ENCODE measurements around the gene COL19A1. TPM values are rescaled to one million over a fixed set of nuclear protein-coding genes. Genes with fewer than 3 reads are reported as not detected.
A peak's percentile ranks its signal among the peaks of the same experiment; 100 is the strongest.

Gene COL19A1
- total RNA-seq, 3 donors from 2014 or later: 0.15 to 0.66 TPM; not detected in 1

DNA sequence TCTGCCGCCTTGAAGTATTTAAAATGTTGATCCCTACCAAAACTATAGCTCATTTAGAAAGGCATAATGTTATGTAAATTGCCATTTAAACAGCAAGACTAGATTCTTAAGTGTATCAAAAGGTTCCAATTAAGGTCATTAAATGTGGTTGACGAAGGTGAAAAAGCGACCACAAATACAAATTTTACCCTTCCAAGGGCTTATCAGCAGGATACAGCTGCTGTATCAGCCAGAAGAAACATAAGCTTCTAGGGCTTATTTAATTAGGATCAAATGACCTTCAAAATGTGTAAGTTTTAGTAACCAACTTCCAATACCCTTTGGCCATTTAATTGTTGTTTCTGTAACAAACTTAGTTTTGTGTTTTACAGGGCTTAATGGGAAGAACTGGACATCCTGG lies 296.6 kb downstream of the COL19A1 start:
- Histone ChIP-seq H3K4me3 (no peak overlapping the region), H3K27ac (no peak overlapping the region), H3K4me1 (no peaks in the 10 kb centered on the region), H3K9me3 (no peaks in the 10 kb centered on the region), H3K36me3 (no peaks in the 10 kb centered on the region), H3K27me3 (peaks cover 0 to 6% of the 10 kb centered on the region in 2 donors)
- DNase-seq (ENCODE audit: low spot score in 2 of 2): no peak
- intact Hi-C loops (cut with DNase I; ENCODE audit: low total_unique reads): no loop called here
- TF ChIP-seq, protein P1, sequence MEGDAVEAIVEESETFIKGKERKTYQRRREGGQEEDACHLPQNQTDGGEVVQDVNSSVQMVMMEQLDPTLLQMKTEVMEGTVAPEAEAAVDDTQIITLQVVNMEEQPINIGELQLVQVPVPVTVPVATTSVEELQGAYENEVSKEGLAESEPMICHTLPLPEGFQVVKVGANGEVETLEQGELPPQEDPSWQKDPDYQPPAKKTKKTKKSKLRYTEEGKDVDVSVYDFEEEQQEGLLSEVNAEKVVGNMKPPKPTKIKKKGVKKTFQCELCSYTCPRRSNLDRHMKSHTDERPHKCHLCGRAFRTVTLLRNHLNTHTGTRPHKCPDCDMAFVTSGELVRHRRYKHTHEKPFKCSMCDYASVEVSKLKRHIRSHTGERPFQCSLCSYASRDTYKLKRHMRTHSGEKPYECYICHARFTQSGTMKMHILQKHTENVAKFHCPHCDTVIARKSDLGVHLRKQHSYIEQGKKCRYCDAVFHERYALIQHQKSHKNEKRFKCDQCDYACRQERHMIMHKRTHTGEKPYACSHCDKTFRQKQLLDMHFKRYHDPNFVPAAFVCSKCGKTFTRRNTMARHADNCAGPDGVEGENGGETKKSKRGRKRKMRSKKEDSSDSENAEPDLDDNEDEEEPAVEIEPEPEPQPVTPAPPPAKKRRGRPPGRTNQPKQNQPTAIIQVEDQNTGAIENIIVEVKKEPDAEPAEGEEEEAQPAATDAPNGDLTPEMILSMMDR (IDR thresholded peaks at IDR 0.05): no peak
- no peak for TF ChIP-seq POLR2AphosphoS5 (IDR thresholded peaks at IDR 0.05)
- TF ChIP-seq POLR2A (IDR thresholded peaks at IDR 0.05): no peak

DNA sequence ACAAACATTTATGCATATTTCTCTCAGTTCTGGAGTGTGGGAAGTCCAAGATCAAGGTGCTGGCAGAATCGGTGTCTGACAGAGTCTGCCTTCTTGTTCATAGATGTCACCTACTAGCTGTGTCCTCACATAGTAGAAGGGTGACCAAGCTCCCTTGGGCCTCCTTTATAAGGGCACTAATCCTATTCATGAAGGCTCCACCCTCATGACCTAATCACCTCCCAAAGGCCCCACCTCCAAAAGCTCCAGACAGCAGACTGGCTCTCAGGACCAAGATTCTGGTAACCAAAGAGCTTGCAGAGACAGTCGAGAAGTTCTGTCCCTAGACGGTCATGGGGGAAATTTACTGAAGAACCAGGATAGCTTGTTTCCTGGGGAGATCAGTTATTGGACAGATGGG lies 297.4 kb downstream of the COL19A1 start:
- Histone ChIP-seq H3K27ac (no peak overlapping the region), H3K9me3 (no peaks in the 10 kb centered on the region), H3K27me3 (peaks cover 0 to 6% of the 10 kb centered on the region in 2 donors), H3K4me1 (no peaks in the 10 kb centered on the region), H3K4me3 (no peak overlapping the region), H3K36me3 (no peaks in the 10 kb centered on the region)
- TF ChIP-seq, protein P1 (IDR thresholded peaks at IDR 0.05): no peak
- TF ChIP-seq POLR2AphosphoS5 (IDR thresholded peaks at IDR 0.05) (no peak), POLR2A (IDR thresholded peaks at IDR 0.05) (no peak)
- no peak for DNase-seq (ENCODE audit: low spot score in 2 of 2)
- intact Hi-C loops (cut with DNase I; ENCODE audit: low total_unique reads): no loop called here

DNA sequence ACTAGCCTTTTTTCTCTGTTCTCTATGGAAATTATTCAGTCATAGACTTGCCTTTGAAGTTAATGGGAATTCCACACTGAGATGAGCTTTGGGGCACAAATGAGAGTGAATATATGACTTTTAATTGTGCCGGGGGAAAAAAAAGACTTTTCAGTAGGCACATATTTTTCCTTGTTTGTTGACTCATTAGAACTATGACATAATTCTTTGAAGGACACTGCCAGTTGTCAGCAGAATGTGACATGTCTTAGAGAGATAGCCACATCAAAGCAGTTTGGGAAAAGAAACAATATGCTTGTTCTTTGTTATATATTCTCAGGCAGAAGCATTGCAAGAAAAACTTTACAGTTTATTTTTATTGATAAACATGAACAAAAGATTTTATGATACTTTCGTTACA lies 298.2 kb downstream of the COL19A1 start:
- peaks cover 0 to 6% of the 10 kb centered on the region in 2 donors for H3K27me3 ChIP-seq
- no peaks in the 10 kb centered on the region for H3K4me1 ChIP-seq
- DNase-seq (ENCODE audit: low spot score in 2 of 2): no peak
- TF ChIP-seq, protein P1 (IDR thresholded peaks at IDR 0.05): no peak
- TF ChIP-seq POLR2AphosphoS5 (IDR thresholded peaks at IDR 0.05): no peak
- no peak for TF ChIP-seq POLR2A (IDR thresholded peaks at IDR 0.05)
- H3K4me3 ChIP-seq: no peak overlapping the region
- H3K9me3 ChIP-seq: no peaks in the 10 kb centered on the region
- no peak overlapping the region for H3K27ac ChIP-seq
- H3K36me3 ChIP-seq: no peaks in the 10 kb centered on the region
- intact Hi-C loops (cut with DNase I; ENCODE audit: low total_unique reads): no loop called here

DNA sequence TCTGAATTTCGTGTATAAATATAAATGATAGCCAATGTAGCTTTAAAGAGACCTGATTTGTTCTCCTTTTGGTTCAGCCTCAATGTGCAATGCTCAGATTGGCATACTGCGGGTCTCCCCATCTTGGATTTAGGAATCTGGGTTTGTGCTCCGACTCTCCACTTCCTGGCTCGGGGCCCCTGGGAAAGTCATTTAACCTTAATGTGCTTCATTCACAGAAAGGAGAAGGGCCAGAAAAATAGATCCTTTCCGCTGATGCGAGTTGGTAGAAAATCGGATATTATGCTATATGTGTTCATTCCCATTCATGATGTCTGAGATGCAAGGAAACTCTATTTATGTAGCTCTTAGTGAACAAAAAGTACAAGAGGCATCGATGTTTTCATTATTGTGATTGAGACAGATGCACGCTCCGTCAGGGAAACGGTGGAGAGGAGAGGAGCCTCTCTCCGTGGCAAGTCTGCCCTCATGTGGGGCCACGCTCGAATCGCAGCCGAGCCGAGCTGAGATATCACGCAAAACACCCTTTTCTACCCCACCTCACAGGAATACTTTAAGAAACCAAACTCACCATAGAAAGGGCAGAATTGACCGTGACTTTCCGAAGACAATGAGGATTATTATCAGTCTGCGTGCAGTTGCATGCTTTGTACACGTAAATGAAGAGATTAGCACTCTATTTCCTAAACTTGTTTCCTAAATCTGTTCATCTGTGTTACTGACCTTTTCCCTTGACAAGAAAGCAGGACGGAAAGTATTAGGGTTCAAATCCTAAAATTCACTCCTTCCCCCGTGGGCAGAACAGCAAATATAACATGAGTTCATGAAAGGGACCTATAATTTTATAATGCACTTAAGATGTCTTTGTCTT lies 300.0 kb downstream of the COL19A1 start:
- intact Hi-C loops (cut with DNase I; ENCODE audit: low total_unique reads): no loop called here
- H3K4me1 ChIP-seq: no peaks in the 10 kb centered on the region
- peaks cover 0 to 6% of the 10 kb centered on the region in 2 donors for H3K27me3 ChIP-seq
- peak overlapping the region in 1 of 3 donors; percentile 2 for H3K4me3 ChIP-seq
- TF ChIP-seq POLR2A (IDR thresholded peaks at IDR 0.05) (no peak), POLR2AphosphoS5 (IDR thresholded peaks at IDR 0.05) (no peak)
- TF ChIP-seq, protein P1 (IDR thresholded peaks at IDR 0.05): peak in 1 of 3 donors; percentile 10
- no peaks in the 10 kb centered on the region for H3K36me3 ChIP-seq
- H3K9me3 ChIP-seq: no peaks in the 10 kb centered on the region
- DNase-seq (ENCODE audit: low spot score in 2 of 2): no peak
- no peak overlapping the region for H3K27ac ChIP-seq

DNA sequence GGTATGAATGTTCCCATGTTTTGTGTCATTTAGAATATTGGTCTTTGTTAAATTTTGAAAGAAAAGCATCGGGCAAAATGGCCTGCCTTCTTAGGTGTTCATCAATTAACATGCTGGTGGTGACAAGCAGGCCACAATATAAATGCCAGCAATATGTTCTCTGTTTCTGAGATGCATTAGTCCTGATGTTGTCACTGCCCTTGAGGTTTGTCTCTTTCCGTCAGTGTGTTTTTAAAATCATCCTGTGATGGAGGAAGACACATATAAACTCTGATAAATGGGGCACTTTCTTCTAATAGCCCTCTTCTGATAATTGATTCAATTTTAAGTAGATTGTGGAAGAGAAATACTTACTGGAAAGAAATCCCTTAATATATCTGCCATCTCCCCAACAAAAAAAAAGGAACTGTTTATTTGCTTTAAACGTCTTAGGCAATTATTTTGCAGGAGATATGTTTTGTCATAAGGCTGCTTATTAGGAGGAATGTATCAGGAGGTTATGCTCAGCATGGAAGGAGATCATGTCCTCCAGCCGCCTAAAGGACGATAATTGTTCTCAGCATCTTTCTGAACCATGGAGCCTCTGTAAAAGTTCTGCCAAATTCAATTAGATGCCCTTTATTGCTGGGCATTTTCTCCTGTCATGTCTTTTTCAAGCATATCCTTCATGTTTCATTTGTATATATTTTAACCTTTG lies 302.5 kb downstream of the COL19A1 start:
- Histone ChIP-seq H3K36me3 (no peaks in the 10 kb centered on the region), H3K4me3 (no peak overlapping the region), H3K27me3 (peaks cover 0 to 6% of the 10 kb centered on the region in 2 donors), H3K4me1 (no peaks in the 10 kb centered on the region), H3K27ac (no peak overlapping the region), H3K9me3 (no peaks in the 10 kb centered on the region)
- TF ChIP-seq POLR2AphosphoS5 (IDR thresholded peaks at IDR 0.05): no peak
- TF ChIP-seq, protein P1 (IDR thresholded peaks at IDR 0.05): no peak
- intact Hi-C loops (cut with DNase I; ENCODE audit: low total_unique reads): no loop called here
- DNase-seq (ENCODE audit: low spot score in 2 of 2): no peak

Measured in breast epithelium (tissue), 4 donors.